Erythroblast (primary cell): ENCODE results near the gene NADK.

Experiments used
- DNase-seq, 2 experiments: peaks; one replicate each; lab custom pipeline; 2025; lab: John Stamatoyannopoulos, UW
- GATA1 ChIP-seq: IDR thresholded peaks from 2 replicates; pipeline ENCODE4 v1.6.1; 2011; ENCODE audit warnings: low read depth, mild to moderate bottlenecking, control low read depth, low read length, moderate library complexity
- POLR2A ChIP-seq: IDR thresholded peaks from 2 replicates; pipeline ENCODE4 v1.6.1; 2011; ENCODE audit warnings: mild to moderate bottlenecking, low read length

The NADK gene

DNA sequence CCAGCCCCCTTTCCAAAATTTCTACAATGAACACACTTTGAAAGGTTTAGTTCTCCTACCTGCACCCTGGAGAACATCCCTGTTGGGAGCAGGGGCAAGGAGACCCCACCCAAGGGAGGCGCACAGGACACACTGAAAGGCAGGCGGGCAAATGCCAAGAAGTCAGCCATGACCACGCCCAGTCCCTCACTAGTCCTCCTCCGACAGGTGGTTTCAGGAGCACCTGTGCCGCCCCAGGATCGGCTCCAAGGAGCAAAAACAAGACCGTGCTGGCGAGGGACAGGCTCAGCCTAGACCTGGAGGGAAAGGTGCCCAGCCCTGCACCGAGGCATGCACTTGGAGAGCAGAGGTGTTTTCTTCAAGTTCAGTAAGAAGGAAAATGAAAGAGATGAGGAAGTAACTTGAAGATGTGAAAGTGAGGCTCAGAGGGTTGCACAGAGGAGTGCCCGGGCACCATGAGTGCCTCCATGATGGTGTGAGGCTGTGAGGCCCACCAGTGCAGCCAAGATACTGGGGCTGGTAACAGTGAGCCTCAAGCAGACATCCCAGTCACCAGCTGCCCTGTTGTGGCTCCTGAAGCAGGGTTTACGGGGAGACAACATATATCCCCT, 19.6 kb upstream of the NADK start:
- TF ChIP-seq GATA1 (no peak), POLR2A (no peak)
- DNase-seq: no peak

DNA sequence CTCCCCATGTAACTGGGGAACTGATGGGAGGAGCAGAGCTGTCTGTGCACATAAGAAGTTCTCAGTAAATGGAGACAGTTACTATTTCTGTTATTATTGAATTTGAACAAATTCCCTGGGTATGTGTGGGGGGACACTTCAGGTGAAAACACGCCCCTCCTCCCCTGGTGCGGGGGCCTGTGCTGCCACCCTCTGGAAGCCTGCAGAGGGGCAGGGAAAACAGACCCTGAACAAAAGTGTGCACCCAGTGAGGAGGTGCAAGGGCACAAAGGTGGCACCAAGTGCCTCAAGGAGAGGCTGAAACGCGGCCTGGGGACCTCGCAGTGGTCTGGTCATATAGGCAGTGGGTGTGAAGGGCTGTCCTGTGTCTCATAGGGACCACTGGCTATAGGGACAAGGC, 18.2 kb upstream of the NADK start:
- peak in 1 of 2 experiments; percentile 10 for DNase-seq

DNA sequence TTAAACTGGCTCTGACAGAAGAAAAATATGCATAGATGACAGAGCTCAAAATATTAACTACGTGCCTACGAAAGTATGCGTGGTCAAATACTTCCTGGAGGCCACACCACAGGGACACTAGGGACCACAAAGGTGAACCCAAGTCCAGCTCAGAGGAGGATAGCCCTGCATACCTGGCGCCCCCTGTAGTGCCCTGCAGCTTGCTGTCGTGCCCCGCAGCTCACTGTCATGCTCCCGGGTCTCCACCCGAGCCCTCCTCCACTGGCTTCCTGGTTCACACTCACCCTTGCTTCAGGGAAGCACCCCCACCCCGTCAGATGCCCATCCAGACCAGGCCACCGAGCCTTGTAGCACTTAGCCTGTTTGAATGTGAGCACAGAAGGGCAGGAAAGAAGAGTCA, 16.7 kb upstream of the NADK start:
- DNase-seq: no peak
- TF ChIP-seq GATA1: no peak
- no peak for TF ChIP-seq POLR2A

More for the DNA sequence above, 18.2 kb upstream of the NADK start:
- no peak for TF ChIP-seq POLR2A
- TF ChIP-seq GATA1: no peak

DNA sequence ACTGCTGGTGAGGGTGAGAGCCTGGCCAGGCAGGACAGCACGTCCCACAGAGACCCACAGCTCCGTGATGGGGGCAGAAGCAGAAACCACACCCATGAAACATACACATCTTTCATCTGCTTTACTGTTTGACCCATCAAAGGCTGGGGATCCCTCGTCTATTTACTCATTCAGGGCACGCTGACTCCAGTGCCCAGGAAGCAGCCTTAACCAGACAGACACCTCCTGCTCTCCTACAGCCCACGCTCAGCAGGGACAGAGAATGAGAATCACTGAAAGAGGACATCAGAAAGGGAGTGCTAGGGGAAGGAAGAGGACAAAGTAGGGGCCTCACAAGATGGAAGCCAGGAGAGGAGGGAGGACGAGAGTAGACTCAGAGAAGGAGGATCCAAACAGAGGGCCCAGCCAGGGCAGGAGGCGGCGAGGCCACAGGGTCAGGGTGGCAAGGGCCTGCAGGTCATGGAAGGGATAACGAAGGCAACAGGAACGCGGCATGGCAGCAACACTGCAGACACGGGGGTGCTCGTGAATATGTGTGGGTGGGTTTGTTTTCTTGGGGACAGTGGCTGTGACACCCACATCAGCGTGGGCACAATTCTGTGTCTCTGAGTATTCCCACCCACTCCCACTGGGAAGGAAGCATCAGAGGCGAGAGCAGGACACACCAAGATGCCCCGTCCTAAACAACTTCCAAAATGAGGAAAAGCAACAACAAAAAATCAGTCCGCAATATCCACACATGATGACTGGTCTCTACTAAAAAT, 15.4 kb upstream of the NADK start:
- DNase-seq: no peak
- no peak for TF ChIP-seq POLR2A
- no peak for TF ChIP-seq GATA1

DNA sequence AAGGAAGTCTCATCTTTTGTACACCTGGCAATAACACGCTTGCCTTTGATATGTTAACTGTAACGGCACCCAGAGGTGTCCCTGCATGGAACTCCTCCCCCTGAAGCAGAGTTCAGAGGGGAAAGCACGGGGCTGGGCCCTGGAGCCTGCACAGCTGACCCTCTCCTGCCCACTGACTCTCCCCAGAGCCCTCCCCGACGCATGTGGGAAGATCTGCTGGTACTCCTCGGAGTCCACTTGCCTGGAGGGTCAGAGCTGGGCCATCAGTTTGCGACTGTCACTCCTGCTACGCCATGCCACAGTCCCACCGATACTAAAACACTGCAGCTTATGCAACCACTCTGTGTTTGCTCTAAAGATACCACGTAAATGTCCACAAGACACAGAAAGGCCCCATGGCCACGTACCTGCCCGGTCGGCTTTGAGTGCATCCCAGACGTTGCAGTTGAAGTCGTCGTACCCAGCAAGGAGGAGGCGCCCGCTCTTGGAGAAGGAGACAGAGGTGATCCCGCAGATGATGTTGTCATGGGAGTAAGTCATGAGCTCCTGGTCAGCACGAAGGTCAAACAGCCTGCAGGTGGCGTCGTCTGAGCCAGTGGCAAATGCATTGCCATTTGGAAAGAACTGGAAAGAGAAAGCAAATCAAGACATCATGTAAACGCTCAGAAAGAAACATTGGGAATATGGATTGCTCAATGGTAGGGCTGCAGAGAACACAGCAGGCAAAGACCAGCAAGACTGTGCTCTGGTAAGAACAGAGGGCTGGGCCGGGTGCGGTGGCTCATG, 10.6 kb upstream of the NADK start:
- DNase-seq: peak; percentile 54 to 71
- TF ChIP-seq GATA1: no peak
- no peak for TF ChIP-seq POLR2A

DNA sequence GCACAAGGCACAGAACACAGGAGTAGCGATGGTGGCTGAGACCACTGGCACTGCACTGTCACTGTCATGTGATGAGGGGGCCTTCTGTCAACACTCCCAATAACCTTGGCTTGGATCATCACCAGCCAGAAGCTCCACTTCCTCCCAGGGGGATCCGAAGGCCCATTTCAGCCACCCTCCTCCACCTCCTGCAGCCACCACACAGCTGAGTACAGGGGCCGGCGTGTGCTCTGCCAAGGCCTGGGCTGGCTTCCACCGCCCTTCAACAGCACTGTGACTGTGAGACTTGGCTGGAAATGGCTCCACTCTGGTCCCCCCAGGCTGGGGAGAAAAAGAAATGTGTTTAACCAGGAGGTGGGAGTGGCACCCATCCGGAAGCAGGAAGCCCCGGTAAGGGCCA, 9.9 kb upstream of the NADK start:
- no peak for DNase-seq

DNA sequence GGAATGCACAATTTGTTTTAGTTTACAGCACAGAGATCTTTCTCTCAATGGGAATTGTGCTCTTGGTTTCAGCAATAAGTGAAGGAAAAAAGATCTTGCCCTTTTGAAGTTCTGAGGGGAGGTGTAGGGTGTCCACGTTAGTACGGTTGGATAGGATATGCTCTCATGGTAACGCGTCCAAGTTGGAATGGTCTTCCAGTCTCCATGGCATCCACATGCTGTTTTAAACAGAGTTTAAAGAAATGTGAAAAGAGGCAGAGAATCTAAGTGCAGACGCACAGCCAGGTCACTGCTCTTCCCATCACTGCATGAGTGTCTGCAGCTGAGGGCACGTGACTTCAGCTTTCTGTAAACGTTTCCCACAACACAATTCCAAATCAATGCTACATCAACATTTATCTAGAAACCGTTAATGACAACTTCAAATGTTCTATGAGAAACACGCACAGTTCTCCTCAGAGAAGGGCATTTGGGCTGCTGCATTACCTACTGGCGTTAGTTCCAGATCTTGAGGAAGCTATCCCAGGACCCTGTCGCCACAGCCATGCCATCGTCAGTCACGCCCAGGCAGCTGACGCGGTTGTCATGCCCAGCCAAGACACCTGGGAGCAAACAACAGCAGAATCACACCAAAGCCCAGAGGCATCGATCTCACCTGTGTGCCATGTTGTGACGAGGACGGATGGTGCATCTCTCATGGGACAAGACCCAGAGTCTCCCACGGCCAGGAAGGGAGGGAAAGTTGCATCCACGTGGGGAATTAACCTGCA, 8.8 kb upstream of the NADK start:
- no peak for TF ChIP-seq POLR2A
- no peak for TF ChIP-seq GATA1
- no peak for DNase-seq

More for the DNA sequence above, 9.9 kb upstream of the NADK start:
- TF ChIP-seq POLR2A (no peak), GATA1 (no peak)

DNA sequence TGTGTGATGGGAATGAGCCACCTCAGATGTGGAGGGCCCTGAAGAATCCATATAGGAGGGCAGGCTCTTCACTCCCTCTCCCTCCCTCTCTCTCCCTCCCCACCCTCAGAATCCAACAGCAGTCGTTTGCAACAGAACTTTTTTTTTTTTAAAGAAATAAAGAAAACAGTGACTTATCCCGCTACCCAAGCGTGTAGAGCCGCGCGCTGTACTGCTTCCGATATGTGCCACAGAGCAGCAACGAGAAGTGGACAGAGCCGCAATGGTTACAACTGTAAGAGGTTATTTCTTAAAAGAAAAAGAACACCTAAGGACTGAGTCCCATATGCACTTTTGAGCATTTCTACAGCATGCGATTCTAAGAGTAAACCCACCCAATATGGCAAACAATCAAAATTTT, 7.4 kb upstream of the NADK start:
- DNase-seq: no peak
- TF ChIP-seq POLR2A: no peak
- TF ChIP-seq GATA1: no peak

DNA sequence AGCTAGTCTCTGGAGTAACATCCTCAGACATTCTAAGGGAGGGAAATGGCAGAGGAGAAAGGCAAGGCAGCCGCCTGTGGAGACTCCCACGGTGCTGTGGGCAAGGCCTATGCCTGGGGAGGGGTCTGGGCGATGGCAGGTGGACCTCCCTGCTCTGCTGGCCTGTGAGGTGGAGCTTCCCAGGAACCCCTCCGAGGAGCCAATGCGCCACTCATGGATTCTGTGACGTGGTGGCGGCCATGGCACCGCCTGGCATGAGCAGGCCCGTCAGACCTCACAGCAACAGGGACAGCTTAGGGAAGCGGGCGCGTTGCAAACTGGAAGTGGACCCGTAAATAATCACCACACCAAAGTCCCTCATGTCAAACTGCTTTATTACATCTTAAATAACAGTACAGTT, 6.7 kb upstream of the NADK start:
- no peak for DNase-seq
- no peak for TF ChIP-seq GATA1
- TF ChIP-seq POLR2A: no peak

DNA sequence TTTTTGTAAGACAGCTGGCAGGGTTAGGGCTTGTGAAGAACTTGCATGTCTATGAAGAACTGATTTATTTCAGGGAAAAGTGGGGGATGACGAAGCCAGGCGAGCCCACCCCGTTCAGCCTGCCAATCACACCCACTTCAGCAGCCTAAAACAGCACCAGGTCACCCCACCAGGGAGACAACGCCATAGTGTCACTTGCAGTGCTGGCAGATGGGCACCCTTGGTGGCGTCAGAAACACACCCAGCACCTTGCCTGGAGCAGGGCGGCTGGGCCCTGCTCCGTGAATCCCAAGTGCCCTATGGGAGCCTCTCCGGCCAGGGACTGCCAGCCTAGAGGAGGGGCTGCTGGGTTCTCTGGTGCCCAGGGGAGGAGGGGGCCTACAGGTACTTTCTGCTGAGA, 5.0 kb upstream of the NADK start:
- TF ChIP-seq POLR2A: no peak
- TF ChIP-seq GATA1: no peak
- DNase-seq: no peak

DNA sequence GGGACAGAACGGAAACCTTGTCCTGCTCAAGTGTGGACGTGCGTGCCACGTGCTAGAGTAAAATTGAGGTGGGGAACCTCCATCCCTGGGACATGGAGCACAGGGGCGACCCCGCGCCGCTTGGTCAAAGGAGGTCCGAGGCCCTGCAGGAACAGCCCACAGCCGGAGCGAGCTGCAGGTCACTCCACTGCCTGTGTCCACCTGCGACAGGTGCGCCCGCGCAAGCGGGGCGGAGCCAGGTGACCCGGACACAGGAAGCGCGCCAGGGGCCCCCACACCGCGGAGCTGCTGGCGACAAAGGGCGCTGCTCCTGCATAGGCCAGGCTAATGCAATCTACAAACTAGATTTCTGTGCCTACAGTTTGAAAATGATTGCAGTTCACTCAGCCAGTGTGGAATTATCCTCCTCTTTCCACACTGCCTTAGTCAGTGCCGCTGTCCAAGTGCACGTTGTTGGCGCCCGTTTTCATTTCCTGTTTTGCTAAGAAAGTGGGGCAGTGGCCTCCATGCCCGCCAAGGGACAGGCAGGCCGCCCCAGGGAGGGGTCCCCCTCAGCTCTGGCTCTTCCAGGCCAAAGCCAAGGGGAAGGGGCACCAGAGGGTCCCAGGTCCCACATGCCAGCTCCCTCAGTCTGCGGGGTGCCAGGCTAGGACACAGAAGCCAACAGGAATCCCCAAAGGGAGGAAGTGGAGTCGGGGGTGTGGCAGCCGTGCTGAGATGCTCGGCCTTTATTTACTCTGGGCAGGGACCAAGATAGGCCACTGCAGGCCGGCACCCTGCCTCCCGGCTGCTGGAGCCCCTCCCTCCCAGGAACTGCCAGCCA, 4.3 kb upstream of the NADK start:
- TF ChIP-seq POLR2A: no peak
- TF ChIP-seq GATA1: no peak
- peak in 1 of 2 experiments; percentile 33 for DNase-seq

DNA sequence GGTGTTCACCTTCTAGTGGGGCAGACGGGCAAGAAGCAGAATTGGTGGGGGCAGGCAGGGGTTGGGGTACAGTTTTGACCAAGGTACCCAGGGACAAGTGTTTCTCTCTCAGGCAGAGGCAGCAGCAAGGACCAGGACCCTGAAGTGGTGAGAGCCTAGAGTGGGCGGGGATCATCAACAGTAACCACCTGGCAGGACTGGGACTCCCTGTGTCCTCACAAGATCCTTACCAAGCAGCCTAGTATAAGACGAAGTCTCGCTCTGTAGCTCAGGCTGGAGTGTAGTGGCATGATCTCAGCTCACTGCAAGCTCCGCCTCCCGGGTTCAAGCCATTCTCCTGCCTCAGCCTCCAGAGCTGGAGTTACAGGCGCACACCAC, 3.2 kb upstream of the NADK start:
- TF ChIP-seq GATA1: no peak
- TF ChIP-seq POLR2A: no peak
- peak in 1 of 2 experiments; percentile 26 for DNase-seq
